GM18858 (cell line): Measurements from ENCODE around the gene TESK1.
"Not testable (repeated sequence)": the region's sequence is repeated elsewhere in the genome, so short reads cannot be mapped to it uniquely, and the experiment has no call there.

Source experiments
- ATAC-seq: cut with Tn5 transposase; IDR thresholded peaks from one replicate; pipeline ENCODE4 v1.9.1; 2021; ENCODE audit not compliant: unreplicated experiment

Gene TESK1

GRCh38 chr9:35579130-35579529, 25.9 kb upstream of the TESK1 start:
- ATAC-seq = no peak

GRCh38 chr9:35579659-35580227, 25.3 kb upstream of the TESK1 start:
- not testable (repeated sequence) for ATAC-seq

- not testable (repeated sequence) for ATAC-seq
Observed at GRCh38 chr9:35583521-35583920, 21.5 kb upstream of the TESK1 start.

DNA sequence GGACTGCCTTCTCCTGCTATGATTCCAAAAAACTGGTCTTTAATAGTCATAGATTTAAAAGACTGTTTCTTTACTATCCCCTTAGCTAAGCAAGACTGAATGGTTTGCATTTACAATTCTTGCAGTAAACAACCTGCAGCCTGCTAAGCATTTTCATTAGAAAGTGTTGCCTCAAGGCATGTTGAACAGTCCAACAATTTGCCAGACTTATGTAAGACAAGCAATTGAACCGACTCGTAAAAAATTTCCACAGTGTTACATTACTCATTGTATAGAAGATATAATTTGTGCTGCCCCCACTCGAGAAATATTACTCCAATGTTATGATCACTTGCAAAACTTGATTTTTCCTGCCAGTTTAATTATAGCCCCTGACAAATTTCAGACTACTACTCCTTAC, 20.4 kb upstream of the TESK1 start:
- ATAC-seq = not testable (repeated sequence)

DNA sequence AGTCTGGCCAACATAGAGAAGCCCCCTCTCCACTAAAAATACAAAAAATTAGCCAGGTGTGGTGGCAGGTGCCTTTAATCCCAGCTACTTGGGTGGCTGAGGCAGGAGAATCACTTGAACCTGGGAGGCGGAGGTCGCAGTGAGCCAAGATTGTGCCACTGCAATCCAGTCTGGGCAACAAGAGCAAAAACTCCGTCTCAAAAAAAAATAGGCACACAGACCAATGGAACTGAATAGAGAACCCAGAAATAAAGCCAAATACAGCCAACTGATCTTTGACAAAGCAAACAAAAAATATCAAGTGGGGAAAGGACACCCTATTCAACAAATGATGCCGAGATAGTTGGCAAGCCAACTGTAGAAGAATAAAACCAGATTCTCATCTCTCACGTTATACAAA, 16.6 kb upstream of the TESK1 start:
- not testable (repeated sequence) for ATAC-seq

GRCh38 chr9:35593581-35593980, 11.5 kb upstream of the TESK1 start:
- no peak for ATAC-seq

GRCh38 chr9:35594471-35594870, 10.6 kb upstream of the TESK1 start:
- no peak for ATAC-seq

- not testable (repeated sequence) for ATAC-seq
Observed at GRCh38 chr9:35596907-35597306, 8.2 kb upstream of the TESK1 start.

- ATAC-seq = no peak
Observed at GRCh38 chr9:35598866-35599590, 6.0 kb upstream of the TESK1 start.

GRCh38 chr9:35599763-35600604, 5.1 kb upstream of the TESK1 start:
- no peak for ATAC-seq

DNA sequence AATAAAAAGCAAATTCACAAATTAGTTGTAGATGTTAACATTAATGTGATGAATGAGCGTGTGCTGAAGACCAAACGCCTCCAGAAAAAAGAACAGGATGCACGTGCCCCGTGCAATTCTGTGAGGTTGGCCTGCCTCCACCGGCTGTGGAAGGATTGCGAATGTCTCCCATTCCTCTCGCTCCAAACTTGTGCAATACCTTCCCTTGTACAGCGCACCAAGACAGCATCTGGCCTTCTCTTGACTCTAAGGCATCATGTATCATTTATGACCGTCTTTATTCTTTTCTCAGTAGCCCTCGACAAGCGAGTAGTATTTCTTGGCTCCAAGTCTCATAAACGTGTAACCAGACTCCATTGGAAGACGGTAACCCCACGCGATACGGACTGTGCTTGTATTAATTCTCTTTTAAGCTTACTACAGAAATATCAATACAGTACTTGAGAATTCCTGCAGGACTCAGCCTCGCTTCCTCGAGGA, 1.5 kb upstream of the TESK1 start:
- ATAC-seq = no peak

GRCh38 chr9:35603986-35604577, 980 bp upstream of the TESK1 start:
- peak; percentile 80 for ATAC-seq

DNA sequence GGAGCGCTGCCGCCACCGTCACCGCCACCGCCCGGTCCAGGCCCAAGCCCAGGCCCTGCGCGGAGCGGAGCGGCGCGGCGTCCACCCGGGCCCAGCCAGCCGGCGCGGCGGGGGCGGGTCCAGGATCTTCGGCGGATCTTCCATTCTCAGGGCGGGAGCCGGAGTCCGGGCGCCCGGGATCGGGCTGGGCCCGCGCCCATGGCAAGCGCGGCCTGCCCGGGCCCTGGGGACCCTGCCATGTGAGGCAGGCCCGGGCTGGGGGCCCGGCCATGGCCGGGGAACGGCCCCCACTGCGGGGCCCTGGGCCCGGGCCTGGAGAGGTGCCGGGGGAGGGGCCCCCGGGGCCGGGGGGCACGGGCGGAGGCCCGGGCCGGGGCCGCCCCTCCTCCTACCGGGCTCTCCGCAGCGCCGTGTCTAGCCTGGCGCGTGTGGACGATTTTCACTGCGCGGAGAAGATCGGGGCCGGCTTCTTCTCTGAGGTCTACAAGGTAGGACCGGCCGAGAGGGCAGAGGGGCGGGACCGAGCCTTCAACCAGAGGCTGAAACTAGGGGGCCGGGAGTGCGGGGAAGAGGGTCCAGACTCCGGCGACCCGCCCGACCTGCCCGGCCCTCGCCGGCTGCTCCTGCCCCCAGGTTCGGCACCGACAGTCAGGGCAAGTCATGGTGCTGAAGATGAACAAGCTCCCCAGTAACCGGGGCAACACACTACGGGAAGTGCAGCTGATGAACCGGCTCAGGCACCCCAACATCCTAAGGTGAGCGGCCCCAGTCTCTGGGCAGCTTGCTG, 482 bp downstream of the TESK1 start:
- peak; percentile 7 for ATAC-seq

DNA sequence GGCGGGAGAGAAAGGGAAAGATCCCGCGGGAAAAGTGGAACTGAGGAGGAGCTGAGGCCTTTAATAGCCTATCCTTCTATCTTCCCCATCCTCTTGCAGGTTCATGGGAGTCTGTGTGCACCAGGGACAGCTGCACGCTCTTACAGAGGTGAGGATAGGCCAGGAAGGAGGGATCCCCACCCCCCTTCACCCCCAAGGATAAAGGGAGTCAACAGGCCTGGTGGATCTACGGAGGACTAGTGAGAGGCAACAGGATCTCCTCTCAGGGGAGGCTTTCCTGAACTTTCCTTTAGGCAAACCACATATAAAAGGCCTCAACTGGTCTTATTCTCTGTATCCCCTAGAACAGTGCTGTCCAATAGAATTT, 1.1 kb downstream of the TESK1 start:
- ATAC-seq = no peak

DNA sequence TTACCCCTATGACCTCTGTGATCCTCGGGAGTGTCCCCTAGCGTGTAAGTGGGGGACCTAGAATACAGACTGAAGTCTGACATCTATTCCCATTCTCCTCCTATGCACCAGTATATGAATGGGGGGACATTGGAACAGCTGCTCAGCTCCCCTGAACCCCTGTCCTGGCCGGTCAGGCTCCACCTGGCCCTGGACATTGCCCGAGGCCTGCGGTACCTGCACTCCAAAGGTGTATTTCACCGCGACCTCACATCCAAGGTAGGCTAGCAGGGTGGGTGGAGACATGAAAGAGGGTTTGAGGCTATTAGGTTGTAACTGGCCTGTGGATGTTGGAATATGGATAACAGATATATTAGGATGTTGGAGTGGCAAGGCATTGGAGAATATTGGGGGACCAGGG, 1.7 kb downstream of the TESK1 start:
- no peak for ATAC-seq

GRCh38 chr9:35608221-35608620, 3.2 kb downstream of the TESK1 start:
- no peak for ATAC-seq

GRCh38 chr9:35609001-35609819, 4.1 kb downstream of the TESK1 start:
- ATAC-seq = no peak

- ATAC-seq = no peak
Observed at GRCh38 chr9:35609820-35610163, 4.7 kb downstream of the TESK1 start.

DNA sequence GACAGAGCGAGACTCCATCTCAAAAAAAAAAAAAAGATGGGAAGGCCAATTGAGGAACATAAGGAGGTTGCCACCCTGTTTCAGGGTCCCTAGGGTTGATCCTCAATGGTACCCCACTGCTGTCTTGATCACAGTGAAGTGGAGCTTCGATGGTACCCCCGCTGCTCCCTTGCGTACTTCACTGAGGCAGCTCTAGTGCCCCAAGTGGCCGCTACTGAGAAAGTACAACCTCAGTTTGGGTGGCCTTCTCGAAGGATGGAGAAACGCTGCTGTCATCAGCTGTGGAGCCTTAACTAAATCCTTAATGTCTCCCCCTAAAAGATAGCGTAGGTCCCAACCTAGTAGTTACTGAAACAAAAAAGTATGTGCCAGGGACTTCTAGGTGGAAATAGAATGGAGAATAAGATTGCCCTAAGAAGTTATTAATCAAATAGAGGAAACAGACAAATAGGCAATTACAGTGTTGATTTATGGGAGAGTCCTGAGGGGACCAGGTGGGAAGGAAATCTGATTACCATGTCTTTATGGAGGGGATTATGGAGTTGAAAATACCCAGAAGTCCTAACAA, 6.3 kb downstream of the TESK1 start:
- no peak for ATAC-seq

DNA sequence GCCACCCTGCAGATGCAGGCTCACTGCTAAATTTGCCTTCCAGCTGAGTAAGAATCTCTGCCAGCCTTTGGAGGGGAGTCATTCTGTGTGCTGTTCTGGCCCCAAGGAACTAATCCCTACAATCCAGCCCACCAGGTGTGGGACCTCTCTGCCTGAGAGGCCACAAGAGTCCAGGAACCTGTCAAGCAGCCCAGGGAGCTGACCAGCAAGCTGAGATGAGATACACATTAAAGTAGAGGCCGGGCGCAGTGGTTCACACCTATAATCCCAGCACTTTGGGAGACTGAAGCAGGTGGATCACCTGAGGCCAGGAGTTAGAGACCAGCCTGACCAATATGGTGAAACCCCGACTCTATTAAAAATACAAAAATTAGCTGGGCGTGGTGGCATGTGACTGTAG, 7.0 kb downstream of the TESK1 start:
- ATAC-seq = not testable (repeated sequence)
